Ascending aorta (tissue), 2 donors: ENCODE measurements around the gene SHANK1. TPM values are rescaled to one million over a fixed set of nuclear protein-coding genes. Genes with fewer than 3 reads are reported as not detected.

ENCODE experiments used
- DNase-seq, 2 donors: peaks; one replicate each; pipeline ENCODE4 v3.0.0-alpha.2; 2019; ENCODE audit warnings: low spot score in 2 of 2
- H3K27ac ChIP-seq, 2 donors: fragments of 200-600 bp; sonication (generic); one replicate each; pipeline ENCODE4 v1.5.1; 2016 to 2017; ENCODE audit warnings: mild to moderate bottlenecking in 1 of 2
- H3K27me3 ChIP-seq: fragments of 200-600 bp; sonication (generic); one replicate; pipeline ENCODE4 v1.5.1; 2017
- H3K36me3 ChIP-seq, 2 donors: fragments of 200-600 bp; sonication (generic); one replicate each; pipeline ENCODE4 v1.5.1; 2016
- H3K4me1 ChIP-seq, 2 donors: fragments of 200-600 bp; sonication (generic); one replicate each; pipeline ENCODE4 v1.5.1; 2016 to 2017; ENCODE audit warnings: mild to moderate bottlenecking in 1 of 2
- H3K4me3 ChIP-seq, 2 donors: fragments of 200-600 bp; sonication (generic); one replicate each; pipeline ENCODE4 v1.5.1; 2016 to 2017; ENCODE audit warnings: mild to moderate bottlenecking in 1 of 2
- H3K9me3 ChIP-seq, 2 donors: fragments of 200-600 bp; sonication (generic); one replicate each; pipeline ENCODE4 v1.5.1; 2016
- CTCF ChIP-seq, 3 experiments: fragments of 200-600 bp in 2 of 3; fragments of 450-650 bp in 1 of 3; sonication (generic) in 2 of 3; IDR thresholded peaks; one replicate each; pipeline ENCODE4 v1.5.1; 2016 to 2019; ENCODE audit warnings: antibody characterized with exemption in 3 of 3, mild to moderate bottlenecking in 1 of 3, moderate library complexity in 1 of 3
- intact Hi-C: fragments of 100-400 bp; cut with DNase I; formaldehyde crosslinking; loops from one replicate; pipeline ENCODE4 v1.15.1; 2023
- total RNA-seq: library from RNA; depleted of rRNA; stranded (reverse); fragments of >200 nt; gene quantifications from one replicate; pipeline ENCODE4 v1.1.0, GENCODE V29; 2016

Gene SHANK1
- total RNA-seq, 1 donor from 2014 or later = 1.3 TPM

GRCh38 chr19:50703915-50704796 lies 15.4 kb downstream of the SHANK1 start:
- no peak for TF ChIP-seq CTCF (IDR thresholded peaks at IDR 0.05)
- no peaks in the 10 kb centered on the region for H3K27me3 ChIP-seq
- intact Hi-C loops = no loop called here

GRCh38 chr19:50702871-50703829 lies 16.5 kb downstream of the SHANK1 start:
- intact Hi-C loops = no loop called here

More at GRCh38 chr19:50703915-50704796, 15.4 kb downstream of the SHANK1 start:
- Histone ChIP-seq H3K36me3 (no peaks in the 10 kb centered on the region), H3K9me3 (no peaks in the 10 kb centered on the region), H3K27ac (no peak overlapping the region), H3K4me1 (no peaks in the 10 kb centered on the region), H3K4me3 (no peak overlapping the region)
- DNase-seq = no peak

DNA sequence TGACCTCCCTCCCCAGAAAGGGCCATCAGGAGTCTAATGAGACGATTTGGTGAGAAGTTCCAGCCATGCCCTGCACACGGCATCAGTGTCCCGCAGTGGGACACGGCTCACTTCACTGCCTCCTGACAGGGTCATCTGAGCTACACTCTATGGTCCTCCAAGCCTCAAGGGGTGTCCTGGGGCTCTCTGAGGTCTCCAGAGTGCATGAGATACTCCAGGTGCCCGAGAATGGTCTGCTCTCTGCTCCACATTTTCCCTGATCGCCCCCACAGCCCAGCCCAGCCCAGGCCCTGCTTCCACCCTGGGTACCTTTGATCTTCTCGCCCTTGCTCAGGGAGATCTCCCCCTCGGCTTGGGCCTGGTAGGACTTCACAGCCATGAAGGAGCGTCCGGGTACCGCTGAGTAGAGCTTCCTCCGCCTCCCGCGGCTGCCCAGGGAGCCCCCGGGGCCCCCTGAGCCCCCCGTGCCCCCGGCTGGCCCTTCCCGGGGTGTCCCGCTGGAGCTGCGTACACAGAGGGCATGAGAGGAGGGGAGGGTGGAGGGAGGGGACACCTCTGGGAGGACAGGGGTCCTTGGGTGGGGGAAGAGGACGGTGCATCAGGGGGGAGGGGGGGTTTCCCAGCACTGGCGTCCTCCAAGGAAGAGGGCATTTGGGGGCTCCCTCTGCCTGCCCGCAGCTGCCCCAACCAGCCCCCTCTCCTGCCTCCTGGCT lies 17.3 kb downstream of the SHANK1 start:
- Histone ChIP-seq H3K4me3 (no peak overlapping the region), H3K9me3 (no peaks in the 10 kb centered on the region), H3K27me3 (no peaks in the 10 kb centered on the region), H3K27ac (no peak overlapping the region), H3K36me3 (no peaks in the 10 kb centered on the region), H3K4me1 (no peaks in the 10 kb centered on the region)
- intact Hi-C loops = no loop called here
- DNase-seq = no peak
- no peak for TF ChIP-seq CTCF (IDR thresholded peaks at IDR 0.05)

More at GRCh38 chr19:50702871-50703829, 16.5 kb downstream of the SHANK1 start:
- no peaks in the 10 kb centered on the region for H3K9me3 ChIP-seq
- no peaks in the 10 kb centered on the region for H3K4me1 ChIP-seq
- no peak for DNase-seq
- H3K27ac ChIP-seq = no peak overlapping the region
- TF ChIP-seq CTCF (IDR thresholded peaks at IDR 0.05) = no peak
- no peaks in the 10 kb centered on the region for H3K36me3 ChIP-seq
- no peak overlapping the region for H3K4me3 ChIP-seq
- H3K27me3 ChIP-seq = no peaks in the 10 kb centered on the region

GRCh38 chr19:50701367-50701985 lies 18.1 kb downstream of the SHANK1 start:
- no peaks in the 10 kb centered on the region for H3K4me1 ChIP-seq
- no peaks in the 10 kb centered on the region for H3K9me3 ChIP-seq
- H3K36me3 ChIP-seq = no peaks in the 10 kb centered on the region
- TF ChIP-seq CTCF (IDR thresholded peaks at IDR 0.05) = no peak
- intact Hi-C loops = no loop called here
- H3K27me3 ChIP-seq = no peaks in the 10 kb centered on the region
- no peak overlapping the region for H3K4me3 ChIP-seq
- no peak for DNase-seq
- no peak overlapping the region for H3K27ac ChIP-seq
